CD4-positive, CD25-positive, alpha-beta regulatory T cell (primary cell): ENCODE data around the gene TMEM132E. TPM values are rescaled to one million over a fixed set of nuclear protein-coding genes. Genes with fewer than 3 reads are reported as not detected.
A peak's percentile ranks its signal among the peaks of the same experiment; 100 is the strongest.

Source experiments
- ATAC-seq, 2 donors: fragments of 150-1000 bp; cut with Tn5 transposase; one replicate each; pipeline ENCODE4 v1.10.0; 2021; ENCODE audit warnings: low read depth in 2 of 2, moderate number of reproducible peaks in 2 of 2, moderate library complexity in 1 of 2
- DNase-seq, 3 donors: peaks; one replicate each; pipeline versions ENCODE4 v3.0.0 to v3.0.0-alpha.2; 2012 to 2022; ENCODE audit warnings: mixed read lengths in 1 of 3
- H3K27ac ChIP-seq: one replicate; pipeline ENCODE4 v1.7.0; 2013; ENCODE audit warnings: mild to moderate bottlenecking, low read length; ENCODE audit not compliant: insufficient read depth, poor library complexity, severe bottlenecking
- H3K27me3 ChIP-seq: one replicate; pipeline ENCODE4 v1.7.0; 2013; ENCODE audit warnings: low read length; ENCODE audit not compliant: control insufficient read depth, insufficient read depth
- H3K36me3 ChIP-seq: one replicate; pipeline ENCODE4 v1.7.0; 2013; ENCODE audit warnings: mild to moderate bottlenecking, low read length, moderate library complexity; ENCODE audit not compliant: control insufficient read depth, insufficient read depth
- H3K4me1 ChIP-seq: 2 replicates; pipeline ENCODE4 v1.7.0; 2013; ENCODE audit warnings: mild to moderate bottlenecking, low read length; ENCODE audit not compliant: insufficient read depth, control insufficient read depth, poor library complexity, severe bottlenecking
- H3K4me3 ChIP-seq: one replicate; pipeline ENCODE4 v1.7.0; 2013; ENCODE audit warnings: low read depth, mild to moderate bottlenecking, low read length, moderate library complexity
- H3K9me3 ChIP-seq, 2 experiments: 1 replicate in 1 of 2; 2 replicates in 1 of 2; pipeline ENCODE4 v1.7.0; 2013; ENCODE audit warnings: low read length in 2 of 2, mild to moderate bottlenecking in 1 of 2, moderate library complexity in 1 of 2; ENCODE audit not compliant: control insufficient read depth in 2 of 2
- H3K27ac Mint-ChIP-seq, 3 donors: one replicate each; pipeline ENCODE4 v1.8.0; 2020 to 2022; ENCODE audit warnings: mild to moderate bottlenecking in 3 of 3, mixed read lengths in 3 of 3, moderate library complexity in 2 of 3
- H3K27me3 Mint-ChIP-seq: one replicate; pipeline ENCODE4 v1.8.0; 2022; ENCODE audit warnings: mild to moderate bottlenecking, mixed read lengths
- H3K36me3 Mint-ChIP-seq: one replicate; pipeline ENCODE4 v1.8.0; 2020; ENCODE audit warnings: mixed read lengths
- H3K4me1 Mint-ChIP-seq, 4 donors: one replicate each; pipeline ENCODE4 v1.8.0; 2020 to 2022; ENCODE audit warnings: mixed read lengths in 4 of 4, mild to moderate bottlenecking in 1 of 4
- H3K4me3 Mint-ChIP-seq, 4 donors: one replicate each; pipeline ENCODE4 v1.8.0; 2020 to 2022; ENCODE audit warnings: mild to moderate bottlenecking in 4 of 4, mixed read lengths in 4 of 4, moderate library complexity in 3 of 4
- H3K9me3 Mint-ChIP-seq, 7 donors: one replicate each; pipeline ENCODE4 v1.8.0; 2020 to 2022; ENCODE audit warnings: mixed read lengths in 7 of 7, mild to moderate bottlenecking in 3 of 7, moderate library complexity in 2 of 7
- polyA plus RNA-seq, 4 donors: library from polyadenylated mRNA; unstranded; fragments of 300-500 nt; fragmentation: Illumina TruSeq; gene quantifications; one replicate each; pipeline ENCODE4 v1.2.3, GENCODE V29; 2021
- total RNA-seq: library from RNA; stranded (reverse); gene quantifications from one replicate; pipeline ENCODE4 v1.2.3, GENCODE V29; 2022

The TMEM132E gene
- total and polyA plus RNA-seq, 5 donors from 2014 or later: 0.06 to 0.55 (median 0.25) TPM; not detected in 1

DNA sequence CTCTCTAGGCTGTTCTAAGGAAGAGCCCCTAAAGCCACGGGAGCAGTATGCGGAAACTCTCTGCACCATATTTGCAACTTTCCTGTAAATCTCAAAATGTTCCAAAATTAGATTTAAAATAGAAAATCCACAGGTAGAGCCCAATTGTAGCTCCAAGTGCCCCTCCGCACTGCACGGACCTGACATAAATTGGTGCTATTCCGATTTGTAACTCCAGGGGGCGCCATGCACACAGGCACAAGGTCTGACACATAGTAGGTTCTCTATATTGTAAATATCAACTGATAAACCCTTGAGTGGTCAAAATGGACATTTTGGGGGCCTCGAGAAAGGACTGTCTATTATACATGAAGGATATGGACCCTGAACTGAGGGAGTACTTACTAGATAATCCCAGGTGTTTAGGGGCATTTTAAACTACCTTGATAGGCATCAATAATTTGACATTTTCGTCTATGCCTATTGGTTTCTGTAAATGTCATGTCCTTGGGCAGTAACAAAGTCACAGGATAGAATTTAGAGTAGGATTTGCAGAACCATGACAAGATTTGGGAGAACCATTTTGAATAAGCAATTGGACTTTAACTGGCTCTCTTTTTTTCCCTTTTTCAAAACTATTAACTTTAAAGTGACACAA is 36.6 kb upstream of the TMEM132E start:
- Histone ChIP-seq H3K27ac (no peak overlapping the region), H3K9me3 (no peaks in the 10 kb centered on the region), H3K27me3 (peaks cover 10% of the 10 kb centered on the region), H3K36me3 (no peaks in the 10 kb centered on the region), H3K4me3 (no peak overlapping the region), H3K4me1 (no peaks in the 10 kb centered on the region)
- H3K4me1 Mint-ChIP-seq: no peaks in the 10 kb centered on the region
- H3K27me3 Mint-ChIP-seq: peaks cover 35% of the 10 kb centered on the region
- DNase-seq: peak; percentile 35 to 50 (median 38)
- H3K4me3 Mint-ChIP-seq: no peak overlapping the region
- H3K27ac Mint-ChIP-seq: no peak overlapping the region
- H3K36me3 Mint-ChIP-seq: no peaks in the 10 kb centered on the region
- H3K9me3 Mint-ChIP-seq: no peaks in the 10 kb centered on the region
- peak in 1 of 2 donors; percentile 31 for ATAC-seq

DNA sequence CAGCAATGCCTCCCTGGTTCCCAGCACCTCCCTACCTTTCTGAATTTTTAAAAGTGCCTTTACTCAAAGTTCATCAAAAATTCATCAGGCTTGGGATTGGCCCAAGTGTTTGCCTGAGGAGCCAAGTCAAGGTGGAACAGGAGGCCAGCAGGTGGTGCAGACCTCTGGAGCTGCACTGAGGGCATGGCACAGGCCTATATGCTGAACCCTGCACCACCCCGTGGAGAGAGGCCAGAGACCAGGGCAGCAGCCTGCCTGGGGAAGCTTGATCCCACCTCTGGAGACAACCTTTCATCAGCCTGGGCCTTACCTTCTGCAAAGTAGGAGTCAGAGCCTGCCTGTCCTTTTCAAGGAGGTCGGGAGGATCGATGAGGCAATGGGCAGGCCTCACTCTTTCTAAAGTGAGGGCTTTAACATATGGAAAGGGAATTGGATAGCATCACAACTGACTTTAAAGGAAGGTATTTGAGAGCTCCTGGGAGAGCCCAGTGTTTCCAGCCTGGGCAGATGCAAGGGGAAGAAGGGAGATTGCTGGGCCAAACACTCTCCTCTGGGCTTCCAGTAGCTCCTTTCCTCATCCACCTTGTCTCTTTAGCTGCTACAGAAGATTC is 31.8 kb upstream of the TMEM132E start:
- Mint-ChIP-seq H3K27ac (no peak overlapping the region), H3K9me3 (no peaks in the 10 kb centered on the region), H3K27me3 (peaks cover 32% of the 10 kb centered on the region), H3K4me3 (no peak overlapping the region), H3K4me1 (no peaks in the 10 kb centered on the region), H3K36me3 (no peaks in the 10 kb centered on the region)
- no peak overlapping the region for H3K27ac ChIP-seq
- H3K4me3 ChIP-seq: no peak overlapping the region
- H3K36me3 ChIP-seq: no peaks in the 10 kb centered on the region
- peaks cover 4% of the 10 kb centered on the region for H3K27me3 ChIP-seq
- H3K9me3 ChIP-seq: no peaks in the 10 kb centered on the region
- ATAC-seq (no peak), DNase-seq (no peak)
- no peaks in the 10 kb centered on the region for H3K4me1 ChIP-seq

DNA sequence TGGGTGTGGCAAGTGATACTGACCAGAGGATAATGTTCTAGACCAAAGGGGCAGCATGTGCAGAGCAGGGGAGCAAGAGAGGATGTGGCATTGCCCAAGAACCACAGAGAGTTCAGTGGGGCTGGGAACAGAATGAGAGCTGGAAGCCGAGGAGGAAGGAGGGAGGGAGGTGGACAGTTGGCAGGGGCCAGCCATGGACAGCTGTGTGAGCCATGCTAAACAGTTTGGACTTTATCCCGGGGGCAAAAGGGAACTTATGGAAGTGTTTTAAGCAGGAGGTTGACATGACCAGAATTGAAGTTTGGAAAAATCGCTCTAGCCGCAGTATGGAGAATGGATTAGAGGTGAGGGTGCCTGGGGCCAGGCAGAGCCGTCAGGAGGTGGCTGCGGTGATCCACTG is 29.4 kb upstream of the TMEM132E start:
- no peak overlapping the region for H3K4me3 ChIP-seq
- no peaks in the 10 kb centered on the region for H3K4me1 ChIP-seq
- Mint-ChIP-seq H3K9me3 (no peaks in the 10 kb centered on the region), H3K27me3 (peaks cover 38% of the 10 kb centered on the region), H3K27ac (peak overlapping the region in 1 of 3 donors; percentile 34), H3K36me3 (no peaks in the 10 kb centered on the region), H3K4me3 (no peak overlapping the region), H3K4me1 (no peaks in the 10 kb centered on the region)
- H3K9me3 ChIP-seq: no peaks in the 10 kb centered on the region
- ATAC-seq: no peak
- DNase-seq: no peak
- H3K36me3 ChIP-seq: no peaks in the 10 kb centered on the region
- no peak overlapping the region for H3K27ac ChIP-seq
- H3K27me3 ChIP-seq: no peaks in the 10 kb centered on the region

DNA sequence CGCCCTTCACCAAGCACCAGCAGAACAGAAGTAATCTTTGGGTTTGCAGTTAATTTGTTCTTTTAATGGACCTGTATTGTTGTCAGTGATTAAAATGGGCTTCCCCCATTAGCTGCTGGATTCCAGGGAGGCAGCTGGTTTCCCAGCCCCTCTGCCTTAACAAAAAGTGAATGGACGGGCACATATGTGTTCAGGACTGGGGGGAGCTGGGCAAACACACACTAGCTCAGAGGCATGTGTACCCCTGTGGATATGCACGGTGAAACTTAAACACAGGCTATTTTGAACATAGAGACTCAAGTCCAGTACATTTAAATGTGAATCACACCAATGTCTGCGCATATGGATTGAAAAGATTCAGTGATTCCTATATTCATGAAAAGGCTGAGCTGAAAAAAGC is 25.5 kb upstream of the TMEM132E start:
- Histone ChIP-seq H3K27me3 (no peaks in the 10 kb centered on the region), H3K4me1 (no peaks in the 10 kb centered on the region), H3K27ac (no peak overlapping the region), H3K9me3 (no peaks in the 10 kb centered on the region), H3K4me3 (no peak overlapping the region), H3K36me3 (no peaks in the 10 kb centered on the region)
- Mint-ChIP-seq H3K9me3 (no peaks in the 10 kb centered on the region), H3K4me1 (no peaks in the 10 kb centered on the region), H3K27me3 (peaks cover 30% of the 10 kb centered on the region), H3K4me3 (no peak overlapping the region), H3K36me3 (no peaks in the 10 kb centered on the region), H3K27ac (no peak overlapping the region)
- DNase-seq (no peak), ATAC-seq (no peak)

DNA sequence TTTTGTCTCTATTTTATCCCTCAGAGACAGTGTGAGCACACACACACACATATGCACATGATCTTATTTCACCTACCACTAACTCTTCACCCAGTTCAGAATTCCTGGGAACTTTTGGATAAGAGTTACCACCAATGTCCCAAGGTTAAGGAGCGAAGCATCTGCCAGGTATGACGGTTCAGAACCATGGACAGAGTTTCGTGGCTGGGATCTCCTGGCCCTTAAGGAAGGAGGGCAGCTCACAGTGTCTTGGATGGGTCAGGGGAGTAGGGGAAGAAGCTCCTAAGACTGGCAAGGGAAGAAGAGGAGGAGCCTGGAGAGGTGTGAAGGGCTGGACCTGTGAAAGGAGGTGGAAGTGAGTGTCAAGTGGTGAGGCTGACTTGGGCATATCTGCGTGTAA is 23.0 kb upstream of the TMEM132E start:
- Mint-ChIP-seq H3K27ac (no peak overlapping the region), H3K4me3 (no peak overlapping the region), H3K9me3 (no peaks in the 10 kb centered on the region), H3K27me3 (peaks cover 15% of the 10 kb centered on the region), H3K36me3 (no peaks in the 10 kb centered on the region), H3K4me1 (no peaks in the 10 kb centered on the region)
- peak in 1 of 3 donors; percentile 7 for DNase-seq
- Histone ChIP-seq H3K4me3 (no peak overlapping the region), H3K36me3 (no peaks in the 10 kb centered on the region), H3K27me3 (peaks cover 3% of the 10 kb centered on the region), H3K9me3 (no peaks in the 10 kb centered on the region), H3K4me1 (no peaks in the 10 kb centered on the region), H3K27ac (no peak overlapping the region)
- ATAC-seq: no peak

DNA sequence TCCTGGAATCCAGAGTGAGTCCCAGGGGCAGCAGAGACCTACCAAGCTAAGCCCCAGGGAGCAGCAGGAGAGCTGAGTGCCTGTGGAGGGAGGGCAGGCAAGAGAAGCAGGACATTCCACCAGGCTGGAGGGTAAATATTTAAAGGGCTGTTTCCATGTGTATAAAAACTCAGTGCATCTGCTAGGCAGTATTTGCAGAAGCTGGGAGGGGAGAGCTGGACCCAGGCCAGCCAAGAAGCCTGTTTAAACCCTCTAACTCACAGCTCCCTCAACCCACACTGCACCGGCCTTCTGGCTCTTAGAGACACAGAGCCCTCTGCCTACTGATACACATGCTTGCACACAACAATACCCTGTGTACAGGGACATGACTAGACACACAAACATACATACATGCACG is 22.5 kb upstream of the TMEM132E start:
- ATAC-seq: no peak
- H3K9me3 ChIP-seq: no peaks in the 10 kb centered on the region
- H3K9me3 Mint-ChIP-seq: no peaks in the 10 kb centered on the region
- H3K27ac Mint-ChIP-seq: no peak overlapping the region
- peaks cover 15% of the 10 kb centered on the region for H3K27me3 Mint-ChIP-seq
- peaks cover 3% of the 10 kb centered on the region for H3K27me3 ChIP-seq
- no peaks in the 10 kb centered on the region for H3K36me3 Mint-ChIP-seq
- DNase-seq: no peak
- no peaks in the 10 kb centered on the region for H3K4me1 ChIP-seq
- H3K4me3 Mint-ChIP-seq: no peak overlapping the region
- H3K36me3 ChIP-seq: no peaks in the 10 kb centered on the region
- H3K27ac ChIP-seq: no peak overlapping the region
- no peaks in the 10 kb centered on the region for H3K4me1 Mint-ChIP-seq
- no peak overlapping the region for H3K4me3 ChIP-seq

GRCh38 chr17:34561328-34561727 is 18.1 kb upstream of the TMEM132E start:
- peaks cover 6% of the 10 kb centered on the region for H3K27me3 Mint-ChIP-seq
- no peak overlapping the region for H3K27ac Mint-ChIP-seq

GRCh38 chr17:34562387-34562786 is 17.0 kb upstream of the TMEM132E start:
- no peak overlapping the region for H3K4me3 ChIP-seq
- no peaks in the 10 kb centered on the region for H3K36me3 ChIP-seq
- no peaks in the 10 kb centered on the region for H3K36me3 Mint-ChIP-seq
- peaks cover 17% of the 10 kb centered on the region for H3K27me3 ChIP-seq
- peaks cover 6% of the 10 kb centered on the region for H3K27me3 Mint-ChIP-seq
- no peak overlapping the region for H3K27ac ChIP-seq
- peaks cover 0 to 2% (median 0%) of the 10 kb centered on the region in 7 donors for H3K9me3 Mint-ChIP-seq
- DNase-seq (peak in 1 of 3 donors; percentile 13), ATAC-seq (peak in 1 of 2 donors; percentile 43)
- H3K27ac Mint-ChIP-seq: no peak overlapping the region
- no peaks in the 10 kb centered on the region for H3K4me1 Mint-ChIP-seq
- no peaks in the 10 kb centered on the region for H3K9me3 ChIP-seq
- no peaks in the 10 kb centered on the region for H3K4me1 ChIP-seq
- no peak overlapping the region for H3K4me3 Mint-ChIP-seq

More at GRCh38 chr17:34561328-34561727, 18.1 kb upstream of the TMEM132E start:
- Mint-ChIP-seq H3K36me3 (no peaks in the 10 kb centered on the region), H3K4me3 (no peak overlapping the region), H3K9me3 (peaks cover 0 to 2% (median 0%) of the 10 kb centered on the region in 7 donors), H3K4me1 (no peaks in the 10 kb centered on the region)
- Histone ChIP-seq H3K4me1 (no peaks in the 10 kb centered on the region), H3K4me3 (no peak overlapping the region), H3K36me3 (no peaks in the 10 kb centered on the region), H3K9me3 (no peaks in the 10 kb centered on the region), H3K27me3 (peaks cover 17% of the 10 kb centered on the region), H3K27ac (no peak overlapping the region)
- DNase-seq: no peak
- no peak for ATAC-seq
